Stomach smooth muscle (tissue), 2 donors: ENCODE data around the gene SLC26A5.

ENCODE experiments used
- H3K27ac ChIP-seq: one replicate; pipeline ENCODE4 v1.7.0; 2013; ENCODE audit warnings: mild to moderate bottlenecking, low read length, inconsistent platforms
- H3K27me3 ChIP-seq, 2 donors: one replicate each; pipeline ENCODE4 v1.7.0; 2013; ENCODE audit warnings: low read length in 2 of 2; ENCODE audit not compliant: insufficient read depth in 2 of 2, control insufficient read depth in 1 of 2
- H3K36me3 ChIP-seq, 2 donors: one replicate each; pipeline ENCODE4 v1.7.0; 2013; ENCODE audit warnings: low read length in 2 of 2; ENCODE audit not compliant: control insufficient read depth in 2 of 2, insufficient read depth in 2 of 2
- H3K4me1 ChIP-seq: one replicate; pipeline ENCODE4 v1.7.0; 2013; ENCODE audit warnings: low read length; ENCODE audit not compliant: control insufficient read depth, insufficient read depth
- H3K4me3 ChIP-seq, 2 donors: one replicate each; pipeline ENCODE4 v1.7.0; 2013; ENCODE audit warnings: low read length in 2 of 2
- H3K9ac ChIP-seq, 2 donors: one replicate each; pipeline ENCODE4 v1.7.0; 2013; ENCODE audit warnings: low read length in 2 of 2, mild to moderate bottlenecking in 1 of 2
- H3K9me3 ChIP-seq, 2 donors: one replicate each; pipeline ENCODE4 v1.7.0; 2013; ENCODE audit warnings: low read length in 2 of 2; ENCODE audit not compliant: control insufficient read depth in 2 of 2
- donor health status: healthy.
- donor health status: Pancreatic carcinoma.

SLC26A5 gene

DNA sequence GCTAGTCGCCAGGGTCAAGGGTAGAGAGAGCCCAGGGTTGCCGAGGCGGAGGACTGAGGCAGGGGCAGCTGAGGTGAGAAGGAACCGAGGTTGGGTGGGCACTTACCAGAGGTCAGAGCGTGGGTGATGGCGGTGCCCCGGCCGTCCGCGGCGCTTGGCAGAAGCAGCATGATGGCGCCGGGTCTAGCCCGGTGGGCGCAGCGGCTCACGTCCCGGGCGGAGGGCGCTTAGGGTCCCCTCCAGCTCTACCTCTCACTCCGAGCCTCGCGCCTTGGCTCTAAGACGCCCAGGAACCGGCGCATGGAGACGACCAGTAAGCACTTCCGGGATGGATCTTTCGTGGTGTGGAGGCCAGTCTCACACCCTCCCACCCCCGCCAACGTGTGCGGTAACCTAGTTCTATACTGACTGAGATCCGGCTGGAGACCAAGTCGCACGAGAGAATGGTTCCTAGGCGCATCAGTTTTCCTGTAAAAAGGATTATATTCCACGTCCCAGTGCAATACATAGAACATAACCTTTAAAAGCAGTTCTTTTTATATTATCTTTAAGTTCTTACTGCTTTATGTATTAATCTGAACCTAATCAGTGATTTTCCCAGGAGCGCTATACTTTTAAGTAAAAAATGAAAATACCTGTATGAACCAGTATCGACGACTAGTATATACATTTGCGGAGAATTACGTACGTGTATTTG, 101.4 kb downstream of the SLC26A5 start, which contains the start of gene DNAJC2:
DNAJC2 (minus strand) TSS at position 315 of the 697 bp plus-strand sequence; CDS start at position 170, 145 bp downstream.
- Histone ChIP-seq H3K27me3 (no peaks in the 10 kb centered on the region), H3K9me3 (no peaks in the 10 kb centered on the region), H3K4me3 (peak within 1 kb of the TSS; percentile 69 to 90), H3K9ac (peak within 1 kb of the TSS; percentile 81 to 87), H3K36me3 (peaks cover 0 to 16% of the 10 kb centered on the region in 2 donors), H3K4me1 (peaks cover 9% of the 10 kb centered on the region), H3K27ac (peak within 1 kb of the TSS; percentile 74)

DNA sequence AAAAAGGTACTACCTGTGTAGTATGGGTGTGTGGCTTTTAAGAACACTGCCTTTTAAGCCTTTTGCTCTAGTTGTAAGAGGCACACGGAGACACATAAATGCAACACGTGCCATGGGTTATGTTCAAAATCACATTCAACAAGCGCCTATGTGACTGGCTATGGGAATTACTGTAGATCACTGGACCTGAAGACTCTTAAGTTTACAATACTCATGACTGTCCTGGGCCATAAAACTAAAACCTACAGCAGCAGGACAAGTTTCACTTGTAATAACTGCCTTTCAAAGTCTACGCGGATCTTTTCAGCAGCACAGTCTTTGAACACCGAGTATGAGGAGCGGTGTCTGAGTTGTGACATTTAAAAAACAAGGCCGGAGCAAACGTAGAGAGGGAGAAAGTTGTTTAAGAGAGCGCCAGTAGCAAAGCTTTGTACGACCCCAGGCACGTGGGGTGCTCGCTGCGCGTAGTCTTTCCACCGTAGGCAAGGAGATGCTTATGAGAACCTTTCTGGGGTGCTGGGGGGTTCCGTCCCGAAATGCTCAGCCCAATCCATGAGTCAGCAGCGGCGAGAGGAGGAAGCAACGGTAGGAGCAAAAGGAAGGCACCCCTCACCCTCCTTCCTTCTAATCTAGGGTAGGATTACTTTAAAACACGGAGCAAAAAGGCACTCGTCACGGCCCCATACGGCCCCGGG, 102.1 kb downstream of the SLC26A5 start:
- peak overlapping the region; percentile 69 to 90 for H3K4me3 ChIP-seq
- peak overlapping the region; percentile 81 to 87 for H3K9ac ChIP-seq
- peaks cover 0 to 16% of the 10 kb centered on the region in 2 donors for H3K36me3 ChIP-seq
- H3K27ac ChIP-seq = peak overlapping the region; percentile 74
- no peaks in the 10 kb centered on the region for H3K9me3 ChIP-seq
- peaks cover 9% of the 10 kb centered on the region for H3K4me1 ChIP-seq
- H3K27me3 ChIP-seq = no peaks in the 10 kb centered on the region

DNA sequence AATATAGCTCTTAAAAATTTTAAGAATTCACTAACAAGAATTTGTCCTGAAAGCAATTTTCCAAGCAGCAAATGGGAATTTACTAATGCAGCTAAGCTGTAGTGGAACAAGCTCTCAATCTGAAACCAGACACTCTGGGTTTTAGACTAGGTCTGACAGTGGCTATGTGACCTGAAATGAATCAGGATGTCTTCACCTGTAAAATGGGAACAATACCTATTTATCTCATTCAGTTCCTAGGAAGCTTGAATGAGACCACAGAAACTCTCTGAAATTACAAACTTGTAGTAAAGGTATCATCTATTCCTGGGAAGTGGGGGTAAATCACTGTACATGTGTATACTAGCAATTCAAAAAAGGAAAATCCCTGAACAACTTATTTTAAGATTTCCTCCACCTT, 102.7 kb downstream of the SLC26A5 start:
- Histone ChIP-seq H3K9me3 (no peaks in the 10 kb centered on the region), H3K27me3 (no peaks in the 10 kb centered on the region), H3K27ac (no peak overlapping the region), H3K4me3 (peak overlapping the region; percentile 69 to 90), H3K4me1 (peaks cover 5% of the 10 kb centered on the region), H3K9ac (peak overlapping the region; percentile 81 to 87), H3K36me3 (peaks cover 0 to 16% of the 10 kb centered on the region in 2 donors)

DNA sequence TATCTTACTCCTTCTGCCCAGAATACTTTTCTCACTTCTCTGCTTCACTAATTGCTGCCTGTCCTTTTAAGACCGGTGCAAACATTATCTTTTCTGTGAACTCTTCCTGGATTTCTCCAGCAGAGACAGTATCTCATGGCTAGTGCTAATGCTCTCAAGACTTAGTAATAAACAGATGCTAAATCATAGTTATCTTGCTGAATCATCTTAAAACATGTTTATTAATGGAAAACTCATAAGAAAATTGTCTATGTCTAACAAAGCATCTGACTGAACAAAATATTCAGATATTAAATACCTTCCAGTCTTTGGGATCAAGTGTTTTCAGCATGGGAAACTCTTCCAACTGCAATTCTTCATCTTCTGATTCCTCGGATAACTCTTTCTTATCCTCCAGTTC, 104.5 kb downstream of the SLC26A5 start:
- H3K4me3 ChIP-seq = no peak overlapping the region
- peaks cover 8 to 30% of the 10 kb centered on the region in 2 donors for H3K36me3 ChIP-seq
- no peak overlapping the region for H3K27ac ChIP-seq

DNA sequence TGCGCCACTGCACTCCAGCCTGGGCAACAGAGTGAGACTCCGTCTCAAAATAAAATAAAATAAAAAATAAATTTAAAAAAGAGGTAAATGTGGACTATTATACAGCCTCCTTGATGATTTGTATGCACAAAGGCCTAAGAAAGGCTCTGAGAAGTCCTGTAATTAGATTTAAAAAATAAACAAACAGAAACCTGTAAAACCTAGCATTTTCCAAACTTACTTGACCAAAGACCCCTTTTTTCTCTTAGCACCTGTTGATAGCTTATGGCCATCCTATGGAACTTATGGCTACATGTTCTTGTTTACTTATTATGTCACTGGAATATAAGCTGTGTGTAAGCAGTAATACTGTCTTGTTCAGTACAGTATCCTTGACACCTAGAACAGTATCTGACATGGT, 107.1 kb downstream of the SLC26A5 start:
- Histone ChIP-seq H3K27me3 (no peaks in the 10 kb centered on the region), H3K27ac (no peak overlapping the region), H3K36me3 (peaks cover 11 to 31% of the 10 kb centered on the region in 2 donors), H3K9ac (no peak overlapping the region), H3K4me3 (no peak overlapping the region), H3K9me3 (no peaks in the 10 kb centered on the region), H3K4me1 (peaks cover 4% of the 10 kb centered on the region)

More for the DNA sequence above, 104.5 kb downstream of the SLC26A5 start:
- Histone ChIP-seq H3K9ac (no peak overlapping the region), H3K27me3 (no peaks in the 10 kb centered on the region), H3K9me3 (no peaks in the 10 kb centered on the region), H3K4me1 (peaks cover 4% of the 10 kb centered on the region)

DNA sequence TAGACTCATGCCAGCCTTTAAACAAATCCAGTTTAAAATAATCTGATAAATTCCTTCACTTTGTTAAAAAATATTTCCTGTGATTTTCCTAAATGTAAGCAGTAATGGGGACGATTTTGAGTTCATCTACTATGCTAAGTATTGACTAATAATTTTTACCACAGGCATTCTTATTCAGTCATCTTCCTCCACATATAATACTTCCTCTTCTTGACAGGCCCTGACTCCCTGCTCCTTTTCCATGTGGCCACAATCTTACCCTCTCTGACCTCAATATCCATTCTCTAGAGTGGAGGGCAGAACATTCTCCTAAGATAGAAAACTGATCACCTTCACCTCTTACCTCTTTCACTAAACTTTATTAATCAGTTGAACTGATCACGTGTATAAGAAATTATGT, 109.2 kb downstream of the SLC26A5 start:
- Histone ChIP-seq H3K9me3 (no peaks in the 10 kb centered on the region), H3K9ac (no peak overlapping the region), H3K4me3 (no peak overlapping the region), H3K36me3 (peaks cover 14 to 37% of the 10 kb centered on the region in 2 donors), H3K27me3 (no peaks in the 10 kb centered on the region), H3K4me1 (no peaks in the 10 kb centered on the region), H3K27ac (no peak overlapping the region)

DNA sequence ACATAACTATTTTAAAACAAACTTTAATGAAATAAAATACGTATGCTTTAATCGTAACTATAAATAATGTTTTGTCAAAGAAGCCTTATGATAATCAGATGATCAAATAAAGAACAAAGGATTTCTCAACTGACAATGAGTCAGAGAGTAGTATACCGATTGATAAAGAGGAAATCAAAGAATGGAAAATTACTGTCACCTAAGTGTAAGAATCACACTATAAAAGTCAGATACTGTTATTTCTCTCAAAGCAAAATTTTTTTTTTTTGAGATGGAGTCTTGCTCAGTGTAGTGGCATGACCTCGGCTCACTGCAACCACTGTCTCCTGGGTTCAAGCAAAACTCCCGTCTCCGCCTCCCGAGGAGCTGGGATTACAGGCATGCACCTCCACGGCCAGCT, 120.3 kb downstream of the SLC26A5 start:
- no peak overlapping the region for H3K27ac ChIP-seq
- no peaks in the 10 kb centered on the region for H3K27me3 ChIP-seq
- no peaks in the 10 kb centered on the region for H3K9me3 ChIP-seq
- no peak overlapping the region for H3K4me3 ChIP-seq
- no peaks in the 10 kb centered on the region for H3K4me1 ChIP-seq
- H3K36me3 ChIP-seq = peaks cover 13 to 21% of the 10 kb centered on the region in 2 donors
- no peak overlapping the region for H3K9ac ChIP-seq
